ENCODE results near the gene RFX2.
"Not testable (repeated sequence)": the region's sequence is repeated elsewhere in the genome, so short reads cannot be mapped to it uniquely, and the experiment has no call there.

RFX2 gene

GRCh38 chr19:6034512-6034911 is 75.8 kb downstream of the RFX2 start:
- DNase-seq, result no peak

DNA sequence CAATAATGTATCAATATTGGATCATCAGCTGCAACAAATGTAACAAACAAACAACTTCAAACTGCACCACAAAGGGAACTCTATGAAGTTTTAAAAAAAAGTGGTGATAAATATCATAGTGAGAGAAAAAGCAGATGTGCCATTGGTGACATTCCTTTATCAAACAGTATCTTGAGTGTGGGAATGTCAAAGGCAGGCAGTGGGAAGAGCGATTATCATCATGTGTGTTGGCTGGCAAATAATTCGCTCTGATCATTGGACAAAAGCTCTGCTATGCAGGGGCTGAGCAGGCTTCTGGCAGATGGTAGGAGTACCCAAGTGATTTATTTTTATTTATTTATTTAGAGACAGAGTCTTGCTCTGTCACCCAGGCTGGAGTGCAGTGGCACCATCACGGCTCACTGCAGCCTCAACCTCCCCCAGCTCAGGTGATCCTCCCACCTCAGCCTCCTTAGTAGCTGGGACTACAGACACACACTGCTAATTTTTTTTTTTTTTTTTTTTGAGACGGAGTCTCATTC is 76.5 kb downstream of the RFX2 start:
- DNase-seq, result no peak

- DNase-seq, result no peak
Observed at GRCh38 chr19:6032827-6033226, 77.5 kb downstream of the RFX2 start.

DNA sequence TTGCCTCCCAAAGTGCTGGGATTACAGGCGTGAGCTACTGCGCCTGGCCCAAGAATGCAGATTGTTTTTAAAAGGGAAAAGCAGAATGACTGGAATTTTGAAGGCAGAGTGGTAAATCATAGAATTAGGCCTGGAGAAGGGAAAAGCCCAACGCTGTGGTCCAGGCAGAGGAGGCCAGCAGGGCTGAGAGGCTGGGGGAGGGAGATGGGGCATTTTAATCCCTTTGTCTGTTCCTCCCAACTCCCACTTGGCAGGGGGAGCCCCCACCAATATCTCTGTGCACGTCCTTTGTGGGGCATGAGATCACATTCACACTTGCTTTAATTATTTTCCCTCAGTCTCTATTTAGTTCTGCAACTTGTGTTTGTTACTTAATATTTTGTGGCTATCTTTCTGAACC is 77.9 kb downstream of the RFX2 start:
- DNase-seq, result no peak

DNA sequence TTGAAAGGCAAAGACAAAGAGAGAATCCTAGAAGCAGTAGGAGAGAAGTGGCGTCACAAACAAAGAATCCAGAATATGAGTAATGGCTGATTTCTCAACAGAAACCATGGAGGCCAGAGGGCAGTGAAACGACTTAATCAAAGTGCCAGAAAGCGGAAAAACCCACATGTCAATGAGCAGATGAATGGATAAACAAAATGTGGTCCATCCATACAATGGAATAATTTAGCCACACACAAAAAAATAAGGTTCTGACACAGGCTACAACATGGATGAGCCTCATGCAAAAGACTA is 80.1 kb downstream of the RFX2 start:
- no peak for DNase-seq

DNA sequence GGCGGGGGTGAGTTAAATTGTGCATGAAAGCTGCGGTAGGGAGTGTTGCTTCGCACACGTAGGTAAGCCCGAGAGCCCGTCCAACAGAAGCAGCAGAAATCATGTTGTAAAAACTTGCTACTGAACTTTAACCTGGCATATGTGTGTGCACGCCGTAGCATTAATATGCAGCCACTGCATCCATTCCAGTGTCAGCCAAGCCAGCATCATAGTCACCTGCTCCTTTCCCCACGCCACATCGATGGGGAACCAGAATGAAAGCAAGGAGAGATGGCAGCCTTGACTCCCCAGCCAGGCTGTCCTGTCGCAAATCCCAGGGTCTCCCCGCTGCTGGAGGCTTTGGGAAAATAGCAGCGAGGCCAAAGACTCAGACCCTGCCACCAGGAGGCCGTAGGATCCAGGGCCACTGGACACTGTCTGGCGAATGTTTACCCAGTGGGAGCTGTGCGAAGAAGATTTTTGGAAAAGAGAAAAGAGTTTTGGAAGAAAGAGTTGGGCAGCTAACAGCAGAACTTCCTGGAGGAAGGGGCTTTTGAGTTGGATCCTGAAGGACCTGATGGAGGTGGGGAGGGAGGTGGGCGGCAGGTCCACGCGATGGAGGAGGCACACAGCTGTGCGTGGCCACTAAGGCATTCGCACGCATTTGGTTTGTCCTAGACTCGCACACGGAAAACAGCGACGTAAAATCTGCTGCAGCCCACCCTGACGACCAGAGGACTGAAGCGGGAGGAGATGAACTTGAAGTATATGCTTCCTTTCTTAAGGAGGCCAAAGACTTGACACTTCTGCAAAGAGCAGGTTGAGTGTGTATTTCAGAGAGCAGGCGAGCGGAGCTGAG is 83.7 kb downstream of the RFX2 start:
- no peak for DNase-seq

- not testable (repeated sequence) for DNase-seq
Observed at GRCh38 chr19:6024756-6025155, 85.5 kb downstream of the RFX2 start.

GRCh38 chr19:6023936-6024335 is 86.4 kb downstream of the RFX2 start:
- DNase-seq, result no peak

DNA sequence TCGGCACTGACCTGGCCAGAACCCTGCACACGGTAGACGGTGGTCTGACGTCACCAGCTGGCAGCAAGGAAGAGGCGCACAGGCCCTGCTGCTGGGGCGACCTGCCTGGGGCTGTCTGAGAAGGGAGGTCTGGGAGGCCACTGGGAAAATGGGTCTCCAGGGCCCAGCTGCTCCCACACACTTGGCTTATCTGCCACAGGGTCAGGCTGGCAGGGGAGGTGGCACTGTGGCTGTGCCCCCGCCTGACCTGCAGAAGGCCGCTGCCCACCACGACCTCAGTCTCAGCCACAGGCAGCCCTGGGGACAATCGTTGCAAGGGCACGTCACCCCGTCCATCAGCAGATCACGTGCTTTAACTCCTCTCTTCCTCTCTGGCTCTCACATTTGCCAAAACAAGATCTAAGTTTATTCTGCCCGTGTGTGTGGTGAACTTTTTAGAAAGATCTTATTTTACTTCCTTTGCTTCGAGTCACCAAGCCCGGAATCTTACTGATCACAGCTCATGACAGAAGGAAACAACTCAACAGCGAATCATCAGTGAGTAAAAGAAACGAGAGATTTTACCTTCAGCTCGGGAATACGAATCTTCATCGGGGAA is 87.1 kb downstream of the RFX2 start:
- DNase-seq, result no peak

DNA sequence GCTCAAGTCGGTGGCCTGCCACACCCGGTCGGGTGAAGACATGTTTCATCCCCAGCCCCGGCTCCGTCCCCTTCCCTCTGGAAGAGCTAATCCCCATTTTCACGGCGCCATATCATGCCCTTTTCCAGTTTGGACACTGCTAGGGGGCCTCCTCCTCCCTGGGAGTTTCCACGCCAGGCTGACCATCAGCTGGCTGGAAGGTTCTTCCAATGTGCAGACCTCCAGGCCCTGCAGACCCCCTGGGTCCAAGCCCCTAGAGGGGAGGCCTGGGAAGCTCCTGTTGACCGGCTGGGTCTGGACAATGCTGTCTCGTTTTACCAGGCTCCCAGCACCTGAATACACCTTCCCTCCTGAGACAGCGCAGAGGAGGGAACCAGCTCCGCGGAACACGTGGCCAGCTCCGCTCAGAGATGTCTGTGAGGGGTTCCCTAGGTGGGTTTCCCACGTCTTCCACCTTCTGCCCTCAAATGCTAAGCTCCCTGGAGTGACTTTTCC is 87.7 kb downstream of the RFX2 start:
- DNase-seq, result no peak

DNA sequence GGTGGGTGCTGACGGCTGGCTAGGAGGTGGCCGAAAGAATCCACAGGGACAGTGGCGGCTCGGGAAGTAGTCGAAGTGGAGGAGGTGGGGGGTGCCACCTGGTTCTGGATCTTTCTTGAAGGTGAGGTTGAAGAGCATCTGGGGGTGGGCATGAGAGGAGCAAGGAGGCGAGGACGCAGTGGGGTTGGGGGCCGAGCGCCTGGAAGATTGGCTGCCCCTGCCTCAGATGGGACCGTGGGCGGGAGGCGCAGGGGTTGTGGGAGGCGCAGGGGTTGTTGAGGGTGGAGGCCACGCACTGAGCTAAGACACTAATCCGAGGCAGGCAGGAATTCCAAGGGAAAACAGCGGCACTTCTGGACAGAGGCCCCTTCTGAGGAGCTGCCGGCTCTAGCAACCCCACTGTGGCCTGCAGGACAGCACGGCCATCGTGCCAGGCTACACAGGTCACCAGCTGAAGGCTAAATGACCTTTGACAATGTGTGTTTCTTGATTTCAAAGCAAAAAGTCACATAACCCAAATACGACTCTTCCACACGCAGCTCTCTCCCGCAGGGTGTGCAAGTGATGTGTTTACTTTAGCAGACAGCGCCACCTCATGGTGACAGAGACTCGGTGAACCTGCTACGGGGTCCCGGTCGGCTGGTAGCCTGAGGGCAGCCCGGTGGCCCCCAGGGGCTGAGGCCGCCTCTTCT is 88.3 kb downstream of the RFX2 start:
- DNase-seq, result peak; percentile 58

GRCh38 chr19:6020972-6021805 is 89.1 kb downstream of the RFX2 start:
- DNase-seq, result no peak

DNA sequence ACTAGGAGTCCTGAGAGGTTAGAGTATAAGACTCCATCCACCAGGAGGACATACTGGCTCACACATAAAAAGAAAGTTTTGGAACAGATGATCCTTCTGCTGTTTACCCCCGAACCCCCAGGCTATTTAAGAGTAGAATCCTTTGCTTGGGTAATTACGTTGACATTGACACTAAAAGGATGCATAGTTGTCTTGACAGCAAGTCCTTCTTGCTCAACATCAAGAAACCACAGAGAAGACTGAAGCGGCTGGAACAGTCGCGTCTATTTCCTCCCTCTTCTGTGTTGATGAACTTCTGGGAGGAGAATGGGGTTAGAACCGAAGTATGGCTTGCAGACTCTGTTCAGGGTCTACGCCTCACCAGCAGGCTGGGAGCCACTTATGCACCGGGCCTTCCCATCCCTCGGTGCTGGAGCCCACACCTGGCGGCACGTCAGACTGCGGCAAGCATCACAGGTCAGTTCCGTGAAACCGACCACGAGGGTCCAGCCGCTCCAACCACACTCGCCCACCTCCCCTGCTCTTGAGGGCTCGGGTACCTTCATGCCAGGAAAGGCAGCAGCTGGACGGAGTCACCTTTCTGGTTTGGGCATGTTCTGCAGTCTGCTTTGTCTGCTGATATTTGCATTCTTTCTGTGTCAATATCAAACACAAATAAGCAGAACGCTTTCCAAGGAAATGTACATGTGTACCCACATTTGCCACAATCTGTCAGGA is 90.0 kb downstream of the RFX2 start:
- no peak for DNase-seq

GRCh38 chr19:6018786-6019185 is 91.5 kb downstream of the RFX2 start:
- no peak for DNase-seq

- DNase-seq, result no peak
Observed at GRCh38 chr19:6017576-6017975, 92.7 kb downstream of the RFX2 start.

DNA sequence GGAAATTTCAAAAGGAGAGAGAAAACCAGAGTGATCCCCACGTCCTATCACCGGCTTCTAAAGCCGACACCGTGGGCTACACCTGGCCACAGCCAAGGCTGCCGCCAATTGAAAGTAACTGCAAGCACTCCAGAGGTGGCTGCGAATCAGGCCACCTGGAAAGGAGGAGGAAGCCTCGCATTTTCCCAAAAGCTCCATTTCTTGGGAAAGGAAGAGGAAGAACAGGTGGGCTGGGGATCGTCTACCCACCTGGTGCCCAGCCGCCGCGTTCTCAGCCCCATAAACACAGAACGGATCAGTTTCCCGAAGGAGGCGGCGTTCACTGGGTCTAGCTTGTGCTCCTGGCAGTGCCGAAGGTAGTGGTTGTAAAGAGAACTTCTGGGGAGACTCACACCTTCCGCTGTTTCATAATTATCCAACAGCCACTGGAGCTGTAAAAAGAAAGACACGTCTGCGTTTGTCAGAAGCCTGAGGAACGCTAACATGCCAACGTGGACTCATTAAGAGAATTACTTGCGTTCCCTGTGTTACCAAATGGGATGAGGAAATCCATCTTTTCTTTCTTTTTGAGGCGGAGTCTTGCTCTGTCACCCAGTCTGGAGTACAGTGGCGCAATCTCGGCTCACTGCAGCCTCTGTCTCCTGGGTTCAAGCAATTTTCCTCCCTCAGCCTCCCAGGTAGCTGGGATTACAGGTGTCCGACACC is 94.3 kb downstream of the RFX2 start:
- DNase-seq, result no peak

DNA sequence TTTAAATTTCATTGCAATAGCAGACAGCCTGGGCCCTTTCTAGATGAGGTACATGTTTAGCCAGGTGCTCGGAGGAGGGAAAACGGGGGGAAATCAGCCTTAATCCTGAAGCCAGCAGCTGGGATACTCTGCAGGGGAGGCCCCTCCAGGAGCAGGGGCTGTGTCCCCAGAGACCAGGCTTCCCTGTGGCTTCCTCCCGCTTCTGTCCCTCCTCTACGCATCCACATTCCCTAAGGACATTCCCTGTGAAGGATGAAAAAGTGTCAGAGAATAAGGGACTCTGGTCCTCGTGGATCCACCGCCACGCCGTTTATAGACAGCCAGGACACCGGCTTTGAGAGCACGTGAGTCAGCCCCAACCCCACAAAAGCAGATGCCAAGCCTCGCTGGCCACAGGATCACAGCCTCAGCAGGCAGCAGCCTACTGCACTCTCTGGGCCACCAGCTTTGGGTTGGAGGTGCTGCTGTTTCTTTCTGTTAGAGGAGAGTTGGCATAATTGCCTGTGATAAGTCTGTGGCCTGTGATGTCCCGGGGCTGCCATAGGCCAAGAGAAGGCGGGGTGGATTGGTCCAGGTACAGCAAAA is 95.7 kb downstream of the RFX2 start:
- no peak for DNase-seq

- no peak for DNase-seq
Observed at GRCh38 chr19:6012426-6013170, 97.7 kb downstream of the RFX2 start.

DNA sequence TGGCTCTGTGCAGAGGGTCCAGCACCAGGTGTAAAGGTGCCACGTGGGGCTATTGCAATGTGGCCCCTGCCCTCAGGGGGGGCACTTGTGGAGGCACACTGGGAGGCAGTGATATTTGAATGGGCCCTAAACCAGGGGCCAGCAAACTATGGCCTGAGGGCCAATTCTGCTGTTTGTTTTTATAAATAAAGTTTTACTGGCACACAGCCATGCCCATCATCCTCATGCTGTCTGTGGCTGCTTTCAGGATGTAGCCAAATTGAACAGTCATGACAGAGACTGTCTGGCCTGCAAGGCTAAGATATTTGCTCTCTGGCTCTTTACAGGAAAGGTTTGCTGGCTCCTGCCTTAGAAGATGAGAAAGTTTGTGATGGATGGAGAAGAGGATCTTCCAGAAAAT is 98.5 kb downstream of the RFX2 start:
- DNase-seq, result no peak

GRCh38 chr19:6011206-6011605 is 99.1 kb downstream of the RFX2 start:
- DNase-seq, result no peak

Data from NCI-H1436 (cell line).